ENCODE data around the gene DLG4.
A peak's percentile ranks its signal among the peaks of the same experiment; 100 is the strongest.

Gene DLG4

GRCh38 chr17:7215136-7215638, 4.4 kb downstream of the DLG4 start:
- WGBS, 2 donors (ENCODE audit: extremely low coverage in 2 of 2, insufficient read length in 2 of 2, insufficient replicate concordance in 1 of 2) = no CpG with 5 or more reads among the region's 9 CpGs
- Histone ChIP-seq H3K4me3 (ENCODE audit: low read length in 2 of 2) (peak overlapping the region; percentile 26 to 44), H2BK15ac (ENCODE audit: low read length) (peak overlapping the region; percentile 5), H3K4me2 (ENCODE audit: insufficient read depth, low read length, poor library complexity, severe bottlenecking) (peak overlapping the region; percentile 49), H2BK5ac (ENCODE audit: low read length) (peak overlapping the region; percentile 20), H3K36me3 (replicated peaks in 1 of 2; ENCODE audit: control insufficient read depth in 2 of 2, insufficient read depth in 2 of 2, low read length in 2 of 2) (no peaks in the 10 kb centered on the region), H2BK12ac (ENCODE audit: low read length) (peak overlapping the region; percentile 51), H3K9me3 (replicated peaks in 1 of 2; ENCODE audit: control insufficient read depth in 2 of 2, insufficient read depth in 1 of 2, low read depth in 1 of 2, low read length in 2 of 2) (no peaks in the 10 kb centered on the region), H2AFZ (ENCODE audit: low read length) (no peak overlapping the region), H2AK5ac (ENCODE audit: low read depth, low read length) (peak overlapping the region; percentile 31), H3K27me3 (ENCODE audit: control insufficient read depth in 3 of 3, insufficient read depth in 3 of 3, low read depth in 1 of 3, low read length in 3 of 3) (no peaks in the 10 kb centered on the region), H3K4ac (ENCODE audit: low read length) (no peak overlapping the region), H3K79me1 (ENCODE audit: low read depth, low read length) (peaks cover 2% of the 10 kb centered on the region), H3K18ac (ENCODE audit: low read length) (peak overlapping the region; percentile 63), H3K23ac (ENCODE audit: low read depth, low read length, poor library complexity) (no peak overlapping the region), H4K8ac (ENCODE audit: low read depth, low read length) (no peak overlapping the region), H3K27ac (replicated peaks; ENCODE audit: low read length) (peak overlapping the region; percentile 85), H2BK120ac (ENCODE audit: low read depth, low read length) (peak overlapping the region; percentile 43), H3K14ac (ENCODE audit: low read length) (no peak overlapping the region), H3K4me1 (ENCODE audit: control insufficient read depth in 2 of 2, insufficient read depth in 1 of 2, low read depth in 1 of 2, low read length in 2 of 2) (peaks cover 39 to 45% of the 10 kb centered on the region in 2 donors), H3K9ac (ENCODE audit: low read depth, low read length, poor library complexity) (no peak overlapping the region), H4K91ac (ENCODE audit: low read depth, low read length, poor library complexity) (no peak overlapping the region)
- no peak for DNase-seq (ENCODE audit: low spot score)

DNA sequence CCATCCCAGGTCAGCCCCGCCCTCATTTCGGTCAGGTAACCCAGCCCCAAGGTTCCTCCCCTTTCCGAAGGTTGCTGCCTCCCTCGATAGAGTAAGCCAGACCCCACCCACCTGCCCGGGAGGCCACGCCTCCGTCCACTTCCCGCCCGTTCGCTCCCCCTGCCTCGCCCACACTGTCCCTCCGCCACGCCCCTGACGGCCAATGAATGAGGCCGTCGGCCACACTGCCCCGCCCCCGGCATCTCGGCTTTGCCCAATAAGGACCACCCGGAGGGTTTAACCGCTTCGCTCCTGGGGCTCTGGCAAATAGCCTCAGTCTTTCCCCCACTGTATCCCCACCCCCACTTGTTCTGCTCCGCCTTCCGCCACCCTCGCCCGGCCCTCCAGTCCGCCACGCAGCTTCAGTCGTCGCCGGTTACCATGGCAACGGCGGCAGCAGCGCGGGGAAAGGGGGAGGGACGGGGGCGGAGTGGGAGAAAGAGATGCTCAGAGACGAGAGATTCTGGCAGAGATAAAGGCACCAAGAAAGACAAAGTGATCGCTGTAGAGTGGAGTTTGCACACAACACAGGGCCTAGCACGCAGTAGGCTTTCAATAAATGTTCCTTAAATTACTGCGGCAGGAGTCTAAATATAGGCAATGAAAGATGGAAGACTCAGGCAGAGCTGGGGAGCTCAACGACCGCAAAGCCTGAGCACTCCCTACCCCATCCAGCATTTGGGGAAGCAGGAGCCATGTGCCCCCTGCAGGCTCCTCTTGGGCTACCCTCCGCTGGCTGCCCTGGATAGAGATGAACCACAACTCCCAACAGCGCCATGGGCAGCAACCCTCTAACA, 5.1 kb downstream of the DLG4 start:
- WGBS, 2 donors (ENCODE audit: extremely low coverage in 2 of 2, insufficient read length in 2 of 2, insufficient replicate concordance in 1 of 2) = no CpG with 5 or more reads among the region's 45 CpGs

GRCh38 chr17:7213895-7214299, 5.7 kb downstream of the DLG4 start:
- Histone ChIP-seq H3K23ac (ENCODE audit: low read depth, low read length, poor library complexity) (no peak overlapping the region), H3K27ac (replicated peaks; ENCODE audit: low read length) (peak overlapping the region; percentile 93), H4K8ac (ENCODE audit: low read depth, low read length) (no peak overlapping the region), H2AK5ac (ENCODE audit: low read depth, low read length) (peak overlapping the region; percentile 81), H3K4me3 (ENCODE audit: low read length in 2 of 2) (peak overlapping the region; percentile 43 to 78), H2AFZ (ENCODE audit: low read length) (peak overlapping the region; percentile 62), H3K79me1 (ENCODE audit: low read depth, low read length) (peaks cover 2% of the 10 kb centered on the region), H3K36me3 (replicated peaks in 1 of 2; ENCODE audit: control insufficient read depth in 2 of 2, insufficient read depth in 2 of 2, low read length in 2 of 2) (no peaks in the 10 kb centered on the region), H2BK5ac (ENCODE audit: low read length) (peak overlapping the region; percentile 71), H3K9ac (ENCODE audit: low read depth, low read length, poor library complexity) (peak overlapping the region; percentile 34), H3K9me3 (replicated peaks in 1 of 2; ENCODE audit: control insufficient read depth in 2 of 2, insufficient read depth in 1 of 2, low read depth in 1 of 2, low read length in 2 of 2) (peaks cover 0 to 2% of the 10 kb centered on the region in 2 donors), H2BK12ac (ENCODE audit: low read length) (no peak overlapping the region), H3K14ac (ENCODE audit: low read length) (no peak overlapping the region), H3K4ac (ENCODE audit: low read length) (no peak overlapping the region), H2BK120ac (ENCODE audit: low read depth, low read length) (no peak overlapping the region), H3K18ac (ENCODE audit: low read length) (peak overlapping the region; percentile 75), H4K91ac (ENCODE audit: low read depth, low read length, poor library complexity) (no peak overlapping the region), H2BK15ac (ENCODE audit: low read length) (no peak overlapping the region), H3K27me3 (ENCODE audit: control insufficient read depth in 3 of 3, insufficient read depth in 3 of 3, low read depth in 1 of 3, low read length in 3 of 3) (no peaks in the 10 kb centered on the region), H3K4me1 (ENCODE audit: control insufficient read depth in 2 of 2, insufficient read depth in 1 of 2, low read depth in 1 of 2, low read length in 2 of 2) (peaks cover 40% of the 10 kb centered on the region in 2 donors), H3K4me2 (ENCODE audit: insufficient read depth, low read length, poor library complexity, severe bottlenecking) (peak overlapping the region; percentile 89)
- peak; percentile 100 for DNase-seq (ENCODE audit: low spot score)
- no CpG with 5 or more reads among the region's 15 CpGs for WGBS, 2 donors (ENCODE audit: extremely low coverage in 2 of 2, insufficient read length in 2 of 2, insufficient replicate concordance in 1 of 2)

More for the DNA sequence above, 5.1 kb downstream of the DLG4 start:
- Histone ChIP-seq H3K9me3 (replicated peaks in 1 of 2; ENCODE audit: control insufficient read depth in 2 of 2, insufficient read depth in 1 of 2, low read depth in 1 of 2, low read length in 2 of 2) (no peaks in the 10 kb centered on the region), H3K14ac (ENCODE audit: low read length) (no peak overlapping the region), H3K18ac (ENCODE audit: low read length) (peak overlapping the region; percentile 78), H3K36me3 (replicated peaks in 1 of 2; ENCODE audit: control insufficient read depth in 2 of 2, insufficient read depth in 2 of 2, low read length in 2 of 2) (no peaks in the 10 kb centered on the region), H4K8ac (ENCODE audit: low read depth, low read length) (no peak overlapping the region), H3K4me1 (ENCODE audit: control insufficient read depth in 2 of 2, insufficient read depth in 1 of 2, low read depth in 1 of 2, low read length in 2 of 2) (peaks cover 38 to 44% of the 10 kb centered on the region in 2 donors), H4K91ac (ENCODE audit: low read depth, low read length, poor library complexity) (no peak overlapping the region), H2AFZ (ENCODE audit: low read length) (peak overlapping the region; percentile 62), H3K27me3 (ENCODE audit: control insufficient read depth in 3 of 3, insufficient read depth in 3 of 3, low read depth in 1 of 3, low read length in 3 of 3) (no peaks in the 10 kb centered on the region), H2BK12ac (ENCODE audit: low read length) (no peak overlapping the region), H3K79me1 (ENCODE audit: low read depth, low read length) (peaks cover 2% of the 10 kb centered on the region), H2BK5ac (ENCODE audit: low read length) (no peak overlapping the region), H2AK5ac (ENCODE audit: low read depth, low read length) (no peak overlapping the region), H3K4ac (ENCODE audit: low read length) (no peak overlapping the region), H3K27ac (replicated peaks; ENCODE audit: low read length) (peak overlapping the region; percentile 93), H3K4me2 (ENCODE audit: insufficient read depth, low read length, poor library complexity, severe bottlenecking) (peak overlapping the region; percentile 89), H3K9ac (ENCODE audit: low read depth, low read length, poor library complexity) (peak overlapping the region; percentile 55), H3K4me3 (ENCODE audit: low read length in 2 of 2) (peak overlapping the region; percentile 44 to 78), H3K23ac (ENCODE audit: low read depth, low read length, poor library complexity) (no peak overlapping the region), H2BK15ac (ENCODE audit: low read length) (no peak overlapping the region), H2BK120ac (ENCODE audit: low read depth, low read length) (no peak overlapping the region)
- DNase-seq (ENCODE audit: low spot score) = peak; percentile 100
